Trophoblast cell (in vitro differentiated cells and primary cell): ENCODE results near the gene DEDD2.

Source experiments
- DNase-seq, 2 donors: peaks; one replicate each; pipeline ENCODE4 v3.0.0-alpha.2; 2016
- H2AFZ ChIP-seq: 2 replicates; pipeline ENCODE4 v1.6.1; 2013; ENCODE audit warnings: low read length, moderate library complexity, mild to moderate bottlenecking; ENCODE audit not compliant: insufficient read depth, poor library complexity
- H2AK5ac ChIP-seq: 2 replicates; pipeline ENCODE4 v1.6.1; 2013; ENCODE audit warnings: mild to moderate bottlenecking, low read length
- H2BK120ac ChIP-seq: 2 replicates; pipeline ENCODE4 v1.6.1; 2013; ENCODE audit warnings: low read length, mild to moderate bottlenecking, moderate library complexity; ENCODE audit not compliant: insufficient read depth, poor library complexity
- H2BK12ac ChIP-seq: 2 replicates; pipeline ENCODE4 v1.6.1; 2013; ENCODE audit warnings: mild to moderate bottlenecking, low read length, moderate library complexity
- H2BK5ac ChIP-seq: 2 replicates; pipeline ENCODE4 v1.6.1; 2013; ENCODE audit warnings: low read length, low read depth, moderate library complexity, mild to moderate bottlenecking; ENCODE audit not compliant: poor library complexity
- H3K14ac ChIP-seq: 2 replicates; pipeline ENCODE4 v1.6.1; 2013; ENCODE audit warnings: mild to moderate bottlenecking, low read length
- H3K18ac ChIP-seq: 2 replicates; pipeline ENCODE4 v1.6.1; 2013; ENCODE audit warnings: mild to moderate bottlenecking, low read length
- H3K23ac ChIP-seq: 2 replicates; pipeline ENCODE4 v1.6.1; 2013; ENCODE audit warnings: low read length
- H3K27ac ChIP-seq: 2 replicates; pipeline ENCODE4 v1.5.1; 2013; ENCODE audit warnings: low read depth, mild to moderate bottlenecking, inconsistent platforms, low read length, moderate library complexity
- H3K27me3 ChIP-seq: 2 replicates; pipeline ENCODE4 v1.6.1; 2013; ENCODE audit warnings: inconsistent platforms, mild to moderate bottlenecking, low read length, moderate library complexity; ENCODE audit not compliant: insufficient read depth
- H3K36me3 ChIP-seq, 2 experiments: 1 replicate in 1 of 2; 2 replicates in 1 of 2; pipeline ENCODE4 v1.6.1; 2013; ENCODE audit warnings: low read length in 2 of 2, mild to moderate bottlenecking in 2 of 2, moderate library complexity in 1 of 2; ENCODE audit not compliant: insufficient read depth in 2 of 2, control insufficient read depth in 1 of 2
- H3K4ac ChIP-seq: 2 replicates; pipeline ENCODE4 v1.6.1; 2013; ENCODE audit warnings: low read depth, mild to moderate bottlenecking, low read length, moderate library complexity
- H3K4me1 ChIP-seq, 2 experiments: 1 replicate in 1 of 2; 2 replicates in 1 of 2; pipeline ENCODE4 v1.6.1; 2013; ENCODE audit warnings: low read length in 2 of 2, mild to moderate bottlenecking in 2 of 2, moderate library complexity in 1 of 2; ENCODE audit not compliant: insufficient read depth in 2 of 2, control insufficient read depth in 1 of 2
- H3K4me2 ChIP-seq: 2 replicates; pipeline ENCODE4 v1.6.1; 2013; ENCODE audit warnings: inconsistent platforms, mild to moderate bottlenecking, low read length, moderate library complexity
- H3K4me3 ChIP-seq: 2 replicates; pipeline ENCODE4 v1.5.1; 2013; ENCODE audit warnings: mild to moderate bottlenecking, low read depth, low read length, inconsistent platforms
- H3K79me1 ChIP-seq: one replicate; pipeline ENCODE4 v1.6.1; 2013; ENCODE audit warnings: low read length
- H3K79me2 ChIP-seq: 2 replicates; pipeline ENCODE4 v1.6.1; 2013; ENCODE audit warnings: low read length, mild to moderate bottlenecking; ENCODE audit not compliant: control insufficient read depth, insufficient read depth, poor library complexity
- H3K9ac ChIP-seq: 2 replicates; pipeline ENCODE4 v1.6.1; 2013; ENCODE audit warnings: mild to moderate bottlenecking, low read length
- H3K9me3 ChIP-seq: 2 replicates; pipeline ENCODE4 v1.6.1; 2013; ENCODE audit warnings: low read depth, mild to moderate bottlenecking, control low read depth, inconsistent platforms, low read length; ENCODE audit not compliant: insufficient read depth
- H4K12ac ChIP-seq: 2 replicates; pipeline ENCODE4 v1.6.1; 2013; ENCODE audit warnings: low read depth, mild to moderate bottlenecking, low read length, moderate library complexity
- H4K8ac ChIP-seq: 2 replicates; pipeline ENCODE4 v1.6.1; 2013; ENCODE audit warnings: low read depth, mild to moderate bottlenecking, low read length, moderate library complexity
- H4K91ac ChIP-seq: one replicate; pipeline ENCODE4 v1.6.1; 2013; ENCODE audit warnings: low read depth, mild to moderate bottlenecking, low read length, moderate library complexity
- WGBS: extraction: QIAGEN DNeasy Blood & Tissue Kit; methylation state at CpG from one replicate; pipeline ENCODE4 v1.1.7; 2013; ENCODE audit warnings: missing lambda C conversion rate; ENCODE audit not compliant: insufficient read length, insufficient coverage; ENCODE audit errors: extremely low coverage; 5-methylcytosine and 5-hydroxymethylcytosine counted together

Gene DEDD2

GRCh38 chr19:42220751-42221097, 3.2 kb upstream of the DEDD2 start:
- Histone ChIP-seq H3K18ac (peak overlapping the region; percentile 76), H4K8ac (peak overlapping the region; percentile 88), H4K12ac (no peak overlapping the region), H3K4me2 (peak overlapping the region; percentile 98), H3K4me3 (peak overlapping the region; percentile 90), H3K9ac (peak overlapping the region; percentile 88), H3K14ac (peak overlapping the region; percentile 64), H2BK12ac (no peak overlapping the region), H3K4me1 (peaks cover 8 to 19% of the 10 kb centered on the region in 2 experiments), H3K27me3 (no peaks in the 10 kb centered on the region), H2BK120ac (no peak overlapping the region), H3K23ac (no peak overlapping the region), H4K91ac (no peak overlapping the region), H3K27ac (peak overlapping the region; percentile 83), H2AK5ac (peak overlapping the region; percentile 78), H3K9me3 (no peaks in the 10 kb centered on the region), H2BK5ac (peak overlapping the region; percentile 71), H3K79me1 (peaks cover 20% of the 10 kb centered on the region), H3K36me3 (peaks cover 19 to 22% of the 10 kb centered on the region in 2 experiments), H3K4ac (peak overlapping the region; percentile 94), H2AFZ (no peak overlapping the region), H3K79me2 (peaks cover 20% of the 10 kb centered on the region)
- no CpG with 5 or more reads among the region's 6 CpGs for WGBS
- no peak for DNase-seq

- Histone ChIP-seq H3K18ac (peak within 1 kb of the TSS; percentile 76), H3K9ac (peak within 1 kb of the TSS; percentile 88), H3K36me3 (peaks cover 17 to 18% of the 10 kb centered on the region in 2 experiments), H3K4me1 (peaks cover 8 to 19% of the 10 kb centered on the region in 2 experiments), H3K79me2 (peaks cover 23% of the 10 kb centered on the region), H3K14ac (peak within 1 kb of the TSS; percentile 81), H3K4me3 (peak within 1 kb of the TSS; percentile 90), H3K27me3 (no peaks in the 10 kb centered on the region), H4K8ac (peak within 1 kb of the TSS; percentile 88), H3K4ac (peak within 1 kb of the TSS; percentile 94), H3K9me3 (no peaks in the 10 kb centered on the region), H2AFZ (peak within 1 kb of the TSS; percentile 85), H3K79me1 (peaks cover 20% of the 10 kb centered on the region), H3K4me2 (peak within 1 kb of the TSS; percentile 98), H3K23ac (no peak within 1 kb of the TSS), H2BK120ac (peak within 1 kb of the TSS; percentile 29), H2AK5ac (peak within 1 kb of the TSS; percentile 78), H2BK12ac (no peak within 1 kb of the TSS), H4K12ac (peak within 1 kb of the TSS; percentile 84), H3K27ac (peak within 1 kb of the TSS; percentile 83), H4K91ac (peak within 1 kb of the TSS; percentile 74), H2BK5ac (peak within 1 kb of the TSS; percentile 71)
- DNase-seq = peak; percentile 99 to 100
- WGBS = no CpG with 5 or more reads among the region's 53 CpGs
Observed at GRCh38 chr19:42219812-42220750, 2.6 kb upstream of the DEDD2 start, which contains the start of gene ZNF526. ZNF526 (plus strand) TSS chr19:42220312; CDS start chr19:42224404, 4,092 bp downstream.

- no CpG with 5 or more reads among the region's 79 CpGs for WGBS
- DNase-seq = peak; percentile 87 to 88
- no peaks in the 10 kb centered on the region for H3K9me3 ChIP-seq
- H3K79me2 ChIP-seq = peaks cover 23% of the 10 kb centered on the region
- H3K27me3 ChIP-seq = no peaks in the 10 kb centered on the region
- peaks cover 20% of the 10 kb centered on the region for H3K79me1 ChIP-seq
- H3K4me1 ChIP-seq = peaks cover 8 to 19% of the 10 kb centered on the region in 2 experiments
- no peak overlapping the region for H2BK12ac ChIP-seq
- peak overlapping the region; percentile 59 for H4K8ac ChIP-seq
- peak overlapping the region; percentile 65 for H3K14ac ChIP-seq
- H2BK120ac ChIP-seq = peak overlapping the region; percentile 65
- peak overlapping the region; percentile 54 for H2AFZ ChIP-seq
- H2BK5ac ChIP-seq = peak overlapping the region; percentile 52
- peak overlapping the region; percentile 85 for H3K4me3 ChIP-seq
- H4K12ac ChIP-seq = no peak overlapping the region
- peak overlapping the region; percentile 80 for H3K27ac ChIP-seq
- peak overlapping the region; percentile 89 for H3K4me2 ChIP-seq
- peak overlapping the region; percentile 53 for H3K4ac ChIP-seq
- peak overlapping the region; percentile 95 for H3K9ac ChIP-seq
- H2AK5ac ChIP-seq = peak overlapping the region; percentile 32
- peaks cover 19 to 20% of the 10 kb centered on the region in 2 experiments for H3K36me3 ChIP-seq
- H3K18ac ChIP-seq = peak overlapping the region; percentile 63
- peak overlapping the region; percentile 80 for H4K91ac ChIP-seq
- H3K23ac ChIP-seq = no peak overlapping the region
Observed at GRCh38 chr19:42216653-42217519, 591 bp downstream of the DEDD2 start.

- no peak overlapping the region for H4K12ac ChIP-seq
- no peak overlapping the region for H2BK120ac ChIP-seq
- H3K18ac ChIP-seq = no peak overlapping the region
- H3K4me3 ChIP-seq = no peak overlapping the region
- H3K4ac ChIP-seq = peak overlapping the region; percentile 67
- H2BK5ac ChIP-seq = no peak overlapping the region
- no peak overlapping the region for H2AK5ac ChIP-seq
- no peak overlapping the region for H3K4me2 ChIP-seq
- H3K9me3 ChIP-seq = no peaks in the 10 kb centered on the region
- H3K79me1 ChIP-seq = peaks cover 14% of the 10 kb centered on the region
- WGBS = no CpG with 5 or more reads among the region's 11 CpGs
- no peak overlapping the region for H3K23ac ChIP-seq
- H3K36me3 ChIP-seq = peaks cover 24 to 27% of the 10 kb centered on the region in 2 experiments
- H3K9ac ChIP-seq = no peak overlapping the region
- DNase-seq = no peak
- no peak overlapping the region for H4K8ac ChIP-seq
- H3K27me3 ChIP-seq = no peaks in the 10 kb centered on the region
- H3K79me2 ChIP-seq = peaks cover 14% of the 10 kb centered on the region
- H2AFZ ChIP-seq = no peak overlapping the region
- H4K91ac ChIP-seq = no peak overlapping the region
- H2BK12ac ChIP-seq = no peak overlapping the region
- no peak overlapping the region for H3K14ac ChIP-seq
- H3K4me1 ChIP-seq = peaks cover 4 to 12% of the 10 kb centered on the region in 2 experiments
- no peak overlapping the region for H3K27ac ChIP-seq
Observed at GRCh38 chr19:42214810-42215485, 2.5 kb downstream of the DEDD2 start.
